SJCRH30 (cell line): ENCODE data around the gene NQO2. TPM values are rescaled to one million over a fixed set of nuclear protein-coding genes. Genes with fewer than 3 reads are reported as not detected.

ENCODE experiments used
- DNase-seq, 2 experiments: peaks; one replicate each; pipeline ENCODE4 v3.0.0-alpha.2; 2015 to 2020
- H3K27ac ChIP-seq: fragments of 250-450 bp; sonication (Bioruptor Pico); 2 replicates; pipeline ENCODE4 v1.5.1; 2020; ENCODE audit warnings: mild to moderate bottlenecking, moderate library complexity
- H3K27me3 ChIP-seq: fragments of 250-450 bp; sonication (Bioruptor Pico); 2 replicates; pipeline ENCODE4 v1.5.1; 2020; ENCODE audit warnings: mild to moderate bottlenecking, moderate library complexity
- H3K36me3 ChIP-seq: fragments of 250-450 bp; sonication (Bioruptor Pico); 2 replicates; pipeline ENCODE4 v1.5.1; 2020; ENCODE audit warnings: mild to moderate bottlenecking, moderate library complexity
- H3K4me1 ChIP-seq: fragments of 250-450 bp; sonication (Bioruptor Pico); 2 replicates; pipeline ENCODE4 v1.5.1; 2020; ENCODE audit warnings: mild to moderate bottlenecking, moderate library complexity
- H3K4me3 ChIP-seq: fragments of 250-450 bp; sonication (Bioruptor Pico); 2 replicates; pipeline ENCODE4 v1.5.1; 2020; ENCODE audit warnings: mild to moderate bottlenecking, moderate library complexity
- H3K9me3 ChIP-seq: fragments of 250-450 bp; sonication (Bioruptor Pico); replicated peaks from 2 replicates; pipeline ENCODE4 v1.5.1; 2020; ENCODE audit warnings: mild to moderate bottlenecking, moderate library complexity
- total RNA-seq: library from RNA; depleted of rRNA; stranded (reverse); fragments of >200 nt; shearing (Covaris generic); gene quantifications from 2 replicates; pipeline ENCODE4 v1.2.3, GENCODE V29; 2014; rRNA removed

Gene NQO2
- total RNA-seq, 1 experiment from 2014 or later: 15.4 TPM

DNA sequence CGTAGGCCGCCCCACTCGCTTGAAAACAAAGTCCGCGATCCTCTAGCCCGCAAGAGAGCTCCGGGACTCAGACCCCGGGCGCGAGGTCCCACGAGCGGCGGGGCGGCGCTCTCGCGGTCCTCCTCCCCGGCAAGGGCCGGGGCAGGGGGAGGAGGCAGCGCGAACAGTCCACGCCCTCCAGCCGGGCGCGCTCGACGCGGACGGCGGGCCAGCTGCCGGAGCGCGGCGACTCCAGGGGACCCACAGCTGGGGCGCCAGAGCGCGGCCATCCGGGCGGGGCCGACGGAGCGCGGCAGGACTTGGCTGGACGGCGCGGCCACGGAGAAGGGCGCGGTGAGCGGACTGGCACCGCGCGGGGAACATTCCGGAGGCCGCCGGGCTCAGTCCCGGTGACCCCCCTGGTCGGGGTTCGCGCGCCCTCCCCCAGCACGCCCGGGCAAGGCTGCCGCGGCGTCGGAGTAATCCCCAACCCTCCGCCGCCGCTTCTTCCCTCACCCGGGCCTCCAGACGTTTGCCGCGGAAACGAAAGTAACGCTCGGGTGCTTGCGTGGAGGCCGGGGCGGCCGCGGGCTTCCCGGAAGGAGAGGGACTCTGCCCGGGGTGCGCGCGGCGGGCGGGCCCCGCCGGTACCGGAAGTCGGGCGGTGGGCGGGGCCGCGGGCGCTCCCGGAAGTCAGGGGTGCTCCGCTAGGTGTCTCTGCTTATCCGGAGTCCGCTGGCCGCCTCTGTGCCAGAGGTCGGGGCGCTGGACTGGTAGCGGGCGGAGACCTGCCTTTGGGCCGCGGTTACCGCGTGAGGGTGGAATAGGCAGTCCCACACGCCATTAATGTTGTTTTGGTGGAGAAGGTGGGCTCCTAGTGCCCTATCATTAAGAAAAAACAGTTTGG lies 68.9 kb downstream of the NQO2 start, which contains the start of gene RIPK1:
RIPK1 (plus strand) TSS at position 166 of the 886 bp plus-strand sequence. CDS start 8,330 bp downstream, outside the sequence.
- Histone ChIP-seq H3K27me3 (no peaks in the 10 kb centered on the region), H3K9me3 (no peaks in the 10 kb centered on the region), H3K4me1 (no peaks in the 10 kb centered on the region), H3K27ac (peak within 1 kb of the TSS; percentile 92), H3K4me3 (peak within 1 kb of the TSS; percentile 96), H3K36me3 (no peaks in the 10 kb centered on the region)
- DNase-seq: peak; percentile 83 to 88

Other genes with a start within 250 kb of the NQO2 start
- 2.3 and 3.0 TPM in 2 replicates for gene MYLK4, start 249.0 kb upstream of the NQO2 start, total RNA-seq
- 68.3 and 74.8 TPM in 2 replicates for gene WRNIP1, start 234.5 kb upstream of the NQO2 start, total RNA-seq
- gene SERPINB1, start 158.0 kb upstream of the NQO2 start, total RNA-seq: 2.3 TPM in 2 replicates
- 0.81 and 0.89 TPM in 2 replicates for gene SERPINB9, start 96.6 kb upstream of the NQO2 start, total RNA-seq
- gene SERPINB6, start 28.3 kb upstream of the NQO2 start, total RNA-seq: 60.4 and 62.5 TPM in 2 replicates
- 6.1 and 7.3 TPM in 2 replicates for gene RIPK1, start 68.6 kb downstream of the NQO2 start, total RNA-seq
- 7.1 and 7.3 TPM in 2 replicates for gene BPHL, start 118.8 kb downstream of the NQO2 start, total RNA-seq
- 10.6 and 16.7 TPM in 2 replicates for gene TUBB2A, start 157.7 kb downstream of the NQO2 start, total RNA-seq
- 54.1 and 57.9 TPM in 2 replicates for gene TUBB2B, start 227.8 kb downstream of the NQO2 start, total RNA-seq